HEK293T (cell line): ENCODE results near the gene IQSEC1.

ENCODE experiments used
- ARNT ChIP-seq: fragments of 450-650 bp; IDR thresholded peaks from 2 replicates; pipeline ENCODE4 v1.6.1; 2017; ENCODE audit warnings: mild to moderate bottlenecking
- BHLHE40 ChIP-seq: fragments of 450-650 bp; IDR thresholded peaks from 2 replicates; pipeline ENCODE4 v1.6.1; 2016; ENCODE audit warnings: mild to moderate bottlenecking, moderate library complexity, borderline replicate concordance
- ELF4 ChIP-seq: fragments of 450-650 bp; IDR thresholded peaks from 2 replicates; pipeline ENCODE4 v1.6.1; 2017; ENCODE audit warnings: antibody characterized with exemption
- FOXA1 ChIP-seq: fragments of 450-650 bp; IDR thresholded peaks from 2 replicates; pipeline ENCODE4 v1.6.1; 2016; ENCODE audit warnings: mild to moderate bottlenecking
- FOXK2 ChIP-seq: fragments of 450-650 bp; IDR thresholded peaks from 2 replicates; pipeline ENCODE4 v1.6.1; 2016; ENCODE audit warnings: mild to moderate bottlenecking
- FOXM1 ChIP-seq: fragments of 450-650 bp; IDR thresholded peaks from 2 replicates; pipeline ENCODE4 v1.6.1; 2017; ENCODE audit warnings: mild to moderate bottlenecking, borderline replicate concordance
- HDGF ChIP-seq: fragments of 450-650 bp; IDR thresholded peaks from 2 replicates; pipeline ENCODE4 v1.6.1; 2017; ENCODE audit warnings: antibody characterized with exemption, borderline replicate concordance
- L3MBTL2 ChIP-seq: fragments of 450-650 bp; conservative IDR thresholded peaks from 2 replicates; pipeline ENCODE4 v1.6.1; 2016; ENCODE audit warnings: mild to moderate bottlenecking
- LEF1 ChIP-seq: fragments of 450-650 bp; IDR thresholded peaks from 2 replicates; pipeline ENCODE4 v1.6.1; 2017; ENCODE audit warnings: mild to moderate bottlenecking, borderline replicate concordance
- SP1 ChIP-seq: fragments of 450-650 bp; IDR thresholded peaks from 2 replicates; pipeline ENCODE4 v1.6.1; 2017
- SUZ12 ChIP-seq: fragments of 450-650 bp; IDR thresholded peaks from 2 replicates; pipeline ENCODE4 v1.6.1; 2016; ENCODE audit warnings: mild to moderate bottlenecking
- TARDBP ChIP-seq: fragments of 450-650 bp; IDR thresholded peaks from 2 replicates; pipeline ENCODE4 v1.6.1; 2016

DNA sequence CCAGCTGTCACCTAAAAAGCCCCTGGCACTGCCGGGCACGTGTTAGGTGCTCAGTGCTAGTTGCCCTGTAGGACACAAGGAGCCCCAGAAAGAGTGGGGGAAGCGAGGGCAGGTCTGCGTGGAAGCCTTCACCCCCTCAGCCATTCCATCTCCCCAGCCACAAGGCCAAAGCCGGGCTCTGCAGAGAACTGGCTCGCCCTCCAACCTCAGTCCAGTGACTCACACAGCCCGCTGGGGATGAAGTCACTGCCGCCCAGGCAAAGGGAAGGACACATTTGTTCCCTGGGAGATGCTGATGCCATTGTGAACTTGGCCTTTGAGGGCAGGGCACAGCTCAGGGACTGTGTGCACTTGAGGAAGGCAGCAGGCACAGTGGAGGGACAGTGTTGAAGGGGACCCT lies 48.1 kb downstream of the IQSEC1 start:
- TF ChIP-seq ELF4 = no peak
- no peak for TF ChIP-seq LEF1
- TF ChIP-seq FOXK2 = no peak
- no peak for TF ChIP-seq ARNT
- no peak for TF ChIP-seq TARDBP
- no peak for TF ChIP-seq SP1
- no peak for TF ChIP-seq FOXA1
- no peak for TF ChIP-seq FOXM1
- no peak for TF ChIP-seq SUZ12
- no peak for TF ChIP-seq L3MBTL2
- no peak for TF ChIP-seq BHLHE40
- no peak for TF ChIP-seq HDGF
